Breast epithelium (tissue), 4 donors: ENCODE results near the gene IKZF2. TPM values are rescaled to one million over a fixed set of nuclear protein-coding genes. Genes with fewer than 3 reads are reported as not detected.

Source experiments
- DNase-seq, 2 donors: peaks; one replicate each; pipeline ENCODE4 v3.0.0-alpha.2; 2019; ENCODE audit warnings: low spot score in 2 of 2
- H3K27ac ChIP-seq, 2 donors: fragments of 200-600 bp; sonication (generic) in 1 of 2; one replicate each; pipeline ENCODE4 v1.5.1; 2016 to 2019; ENCODE audit warnings: mild to moderate bottlenecking in 1 of 2
- H3K27me3 ChIP-seq, 2 donors: fragments of 200-600 bp; sonication (generic) in 1 of 2; one replicate each; pipeline versions ENCODE4 v1.5.1 to v1.6.0; 2017 to 2019; ENCODE audit warnings: control low read depth in 1 of 2, mild to moderate bottlenecking in 1 of 2
- H3K36me3 ChIP-seq: fragments of 200-600 bp; one replicate; pipeline ENCODE4 v1.5.1; 2019
- H3K4me1 ChIP-seq, 2 donors: fragments of 200-600 bp; sonication (generic); one replicate each; pipeline ENCODE4 v1.5.1; 2016 to 2019; ENCODE audit warnings: control low read depth in 1 of 2
- H3K4me3 ChIP-seq, 3 donors: fragments of 200-600 bp; sonication (generic); 1 replicate in 2 of 3; 2 replicates in 1 of 3; pipeline ENCODE4 v1.5.1; 2016 to 2019; ENCODE audit warnings: mild to moderate bottlenecking in 3 of 3, moderate library complexity in 2 of 3
- H3K9me3 ChIP-seq, 2 donors: fragments of 200-600 bp; sonication (generic) in 1 of 2; one replicate each; pipeline ENCODE4 v1.5.1; 2016 to 2019; ENCODE audit warnings: control low read depth in 1 of 2
- CTCF ChIP-seq, 3 donors: fragments of 450-650 bp; IDR thresholded peaks; one replicate each; pipeline ENCODE4 v1.5.1; 2016 to 2017; ENCODE audit warnings: antibody characterized with exemption in 3 of 3, mild to moderate bottlenecking in 3 of 3, moderate library complexity in 3 of 3
- POLR2A ChIP-seq: fragments of 450-650 bp; IDR thresholded peaks from one replicate; pipeline ENCODE4 v1.6.1; 2016; ENCODE audit warnings: antibody characterized with exemption, mild to moderate bottlenecking, moderate library complexity
- POLR2AphosphoS5 ChIP-seq, 3 donors: sonication (generic); formaldehyde crosslinking; IDR thresholded peaks; one replicate each; pipeline ENCODE4 v1.6.1; 2017; ENCODE audit warnings: antibody characterized with exemption in 3 of 3
- intact Hi-C: fragments of 100-400 bp; cut with DNase I; formaldehyde crosslinking; loops from one replicate; pipeline ENCODE4 v1.15.1; 2023; ENCODE audit warnings: low total_unique reads
- total RNA-seq, 3 donors: library from RNA; depleted of rRNA; stranded (reverse); fragments of >200 nt; gene quantifications; one replicate each; pipeline ENCODE4 v1.1.0, GENCODE V29; 2016

IKZF2 gene
- total RNA-seq, 3 donors from 2014 or later: 8.0 to 34.4 (median 22.0) TPM

GRCh38 chr2:213129311-213129710, 22.1 kb downstream of the IKZF2 start:
- Histone ChIP-seq H3K27ac (peak overlapping the region in 1 of 2 donors; percentile 3), H3K27me3 (no peaks in the 10 kb centered on the region), H3K36me3 (no peaks in the 10 kb centered on the region), H3K4me3 (no peak overlapping the region), H3K9me3 (no peaks in the 10 kb centered on the region), H3K4me1 (no peaks in the 10 kb centered on the region)
- DNase-seq: no peak
- intact Hi-C loops: no loop called here
- TF ChIP-seq CTCF (IDR thresholded peaks at IDR 0.05) (no peak), POLR2AphosphoS5 (IDR thresholded peaks at IDR 0.05) (no peak), POLR2A (no peak)

- Histone ChIP-seq H3K36me3 (no peaks in the 10 kb centered on the region), H3K27ac (no peak overlapping the region), H3K4me1 (no peaks in the 10 kb centered on the region), H3K27me3 (no peaks in the 10 kb centered on the region), H3K4me3 (no peak overlapping the region), H3K9me3 (no peaks in the 10 kb centered on the region)
- intact Hi-C loops: no loop called here
- TF ChIP-seq POLR2AphosphoS5 (IDR thresholded peaks at IDR 0.05) (no peak), POLR2A (no peak), CTCF (IDR thresholded peaks at IDR 0.05) (no peak)
- no peak for DNase-seq
Measured at GRCh38 chr2:213125646-213126347, 25.6 kb downstream of the IKZF2 start.

- Histone ChIP-seq H3K36me3 (no peaks in the 10 kb centered on the region), H3K27me3 (no peaks in the 10 kb centered on the region), H3K9me3 (no peaks in the 10 kb centered on the region), H3K27ac (no peak overlapping the region), H3K4me3 (no peak overlapping the region), H3K4me1 (no peaks in the 10 kb centered on the region)
- intact Hi-C loops: no loop called here
- no peak for TF ChIP-seq CTCF (IDR thresholded peaks at IDR 0.05)
- no peak for TF ChIP-seq POLR2AphosphoS5 (IDR thresholded peaks at IDR 0.05)
- no peak for TF ChIP-seq POLR2A
- DNase-seq: no peak
Measured at GRCh38 chr2:213122725-213123124, 28.7 kb downstream of the IKZF2 start.

- intact Hi-C loops: no loop called here
- no peak for TF ChIP-seq POLR2A
- TF ChIP-seq CTCF (IDR thresholded peaks at IDR 0.05): no peak
- no peak for TF ChIP-seq POLR2AphosphoS5 (IDR thresholded peaks at IDR 0.05)
Measured at GRCh38 chr2:213121690-213122089, 29.7 kb downstream of the IKZF2 start.

GRCh38 chr2:213119061-213119809, 32.2 kb downstream of the IKZF2 start:
- intact Hi-C loops: no loop called here
- Histone ChIP-seq H3K27me3 (no peaks in the 10 kb centered on the region), H3K4me1 (no peaks in the 10 kb centered on the region), H3K36me3 (no peaks in the 10 kb centered on the region), H3K9me3 (no peaks in the 10 kb centered on the region), H3K27ac (no peak overlapping the region), H3K4me3 (no peak overlapping the region)
- TF ChIP-seq POLR2A (no peak), POLR2AphosphoS5 (IDR thresholded peaks at IDR 0.05) (no peak), CTCF (IDR thresholded peaks at IDR 0.05) (no peak)
- DNase-seq: no peak

More at GRCh38 chr2:213121690-213122089, 29.7 kb downstream of the IKZF2 start:
- no peaks in the 10 kb centered on the region for H3K9me3 ChIP-seq
- H3K36me3 ChIP-seq: no peaks in the 10 kb centered on the region
- H3K27ac ChIP-seq: no peak overlapping the region
- DNase-seq: no peak
- no peaks in the 10 kb centered on the region for H3K4me1 ChIP-seq
- no peaks in the 10 kb centered on the region for H3K27me3 ChIP-seq
- H3K4me3 ChIP-seq: no peak overlapping the region
